ENCODE measurements around the gene HMGCLL1.

The HMGCLL1 gene

DNA sequence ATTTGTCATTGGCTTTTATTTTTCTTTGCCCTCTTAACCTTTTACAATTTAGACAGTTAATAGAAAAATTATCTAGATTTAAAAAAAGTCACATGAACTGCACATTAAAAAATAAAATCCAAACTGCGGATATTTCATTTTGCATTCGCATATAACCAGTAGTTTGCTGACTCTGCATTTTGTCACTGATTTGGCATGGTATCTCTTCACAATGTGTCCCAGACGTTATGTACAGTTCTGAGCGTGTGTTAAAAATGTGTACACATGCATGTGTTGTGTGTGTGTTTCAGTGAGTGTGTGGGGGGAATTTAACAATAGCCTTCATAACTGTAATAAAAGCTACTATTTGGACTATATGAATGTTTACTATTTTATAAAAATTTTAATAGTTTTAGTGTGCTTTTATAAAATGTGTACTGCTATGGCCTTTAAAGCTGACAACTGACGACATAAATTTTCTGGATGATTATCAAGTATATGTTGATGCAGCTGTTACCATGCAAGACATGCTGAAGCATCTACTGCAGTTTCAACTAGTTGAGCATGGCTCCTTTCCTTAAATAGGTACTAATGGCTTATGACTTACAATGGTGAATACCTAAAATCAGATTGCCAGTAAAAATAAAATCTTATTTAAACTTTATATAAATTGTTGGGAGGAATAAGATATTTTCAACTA, 67.7 kb downstream of the HMGCLL1 start:
- no peak overlapping the region for H3K27ac ChIP-seq
- TF ChIP-seq, protein P1, sequence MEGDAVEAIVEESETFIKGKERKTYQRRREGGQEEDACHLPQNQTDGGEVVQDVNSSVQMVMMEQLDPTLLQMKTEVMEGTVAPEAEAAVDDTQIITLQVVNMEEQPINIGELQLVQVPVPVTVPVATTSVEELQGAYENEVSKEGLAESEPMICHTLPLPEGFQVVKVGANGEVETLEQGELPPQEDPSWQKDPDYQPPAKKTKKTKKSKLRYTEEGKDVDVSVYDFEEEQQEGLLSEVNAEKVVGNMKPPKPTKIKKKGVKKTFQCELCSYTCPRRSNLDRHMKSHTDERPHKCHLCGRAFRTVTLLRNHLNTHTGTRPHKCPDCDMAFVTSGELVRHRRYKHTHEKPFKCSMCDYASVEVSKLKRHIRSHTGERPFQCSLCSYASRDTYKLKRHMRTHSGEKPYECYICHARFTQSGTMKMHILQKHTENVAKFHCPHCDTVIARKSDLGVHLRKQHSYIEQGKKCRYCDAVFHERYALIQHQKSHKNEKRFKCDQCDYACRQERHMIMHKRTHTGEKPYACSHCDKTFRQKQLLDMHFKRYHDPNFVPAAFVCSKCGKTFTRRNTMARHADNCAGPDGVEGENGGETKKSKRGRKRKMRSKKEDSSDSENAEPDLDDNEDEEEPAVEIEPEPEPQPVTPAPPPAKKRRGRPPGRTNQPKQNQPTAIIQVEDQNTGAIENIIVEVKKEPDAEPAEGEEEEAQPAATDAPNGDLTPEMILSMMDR (IDR thresholded peaks at IDR 0.05): no peak
- no peak for TF ChIP-seq ZFX (IDR thresholded peaks at IDR 0.05; ENCODE audit: borderline replicate concordance)

DNA sequence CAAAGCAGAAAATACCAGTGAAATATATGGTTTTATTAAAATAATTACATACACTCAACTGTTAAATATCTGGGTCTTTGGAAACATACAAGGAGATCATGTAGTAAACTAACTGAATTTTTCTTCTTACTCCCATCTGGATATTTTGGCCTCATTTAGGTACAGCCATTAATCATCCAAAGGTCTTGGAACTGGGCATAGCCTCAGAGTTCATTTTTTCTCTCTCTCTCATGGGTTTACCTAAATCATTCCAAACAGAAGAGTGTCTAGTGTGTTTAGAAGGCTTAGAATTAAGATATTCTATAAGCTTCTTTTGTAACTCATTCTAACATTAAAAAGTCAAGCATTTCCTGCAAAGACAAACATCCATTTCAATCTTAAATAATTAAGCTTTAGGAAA, 79.4 kb downstream of the HMGCLL1 start:
- TF ChIP-seq, protein P1 (IDR thresholded peaks at IDR 0.05): no peak
- no peak for TF ChIP-seq ZFX (IDR thresholded peaks at IDR 0.05; ENCODE audit: borderline replicate concordance)
- no peak overlapping the region for H3K27ac ChIP-seq

DNA sequence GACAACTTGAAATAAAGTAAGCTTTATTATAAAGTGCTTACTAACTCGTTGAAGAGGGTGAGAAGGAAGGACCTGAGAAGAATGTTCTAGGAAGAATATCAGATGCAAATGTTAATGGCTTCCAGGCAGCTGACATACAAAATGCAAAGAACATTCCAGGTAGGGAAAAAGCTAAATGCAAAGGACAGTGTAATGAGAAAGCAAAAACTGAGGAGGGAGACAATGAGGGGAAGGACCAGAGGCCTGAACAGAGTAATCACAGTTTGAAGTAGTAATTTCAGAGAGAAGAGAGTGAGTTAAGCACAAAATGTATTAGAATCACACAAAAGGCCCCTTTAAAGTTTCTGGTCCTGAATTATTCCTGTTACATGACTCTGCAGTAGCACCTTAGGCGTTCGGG, 81.3 kb downstream of the HMGCLL1 start:
- TF ChIP-seq, protein P1 (IDR thresholded peaks at IDR 0.05): no peak
- TF ChIP-seq ZFX (IDR thresholded peaks at IDR 0.05; ENCODE audit: borderline replicate concordance): no peak

DNA sequence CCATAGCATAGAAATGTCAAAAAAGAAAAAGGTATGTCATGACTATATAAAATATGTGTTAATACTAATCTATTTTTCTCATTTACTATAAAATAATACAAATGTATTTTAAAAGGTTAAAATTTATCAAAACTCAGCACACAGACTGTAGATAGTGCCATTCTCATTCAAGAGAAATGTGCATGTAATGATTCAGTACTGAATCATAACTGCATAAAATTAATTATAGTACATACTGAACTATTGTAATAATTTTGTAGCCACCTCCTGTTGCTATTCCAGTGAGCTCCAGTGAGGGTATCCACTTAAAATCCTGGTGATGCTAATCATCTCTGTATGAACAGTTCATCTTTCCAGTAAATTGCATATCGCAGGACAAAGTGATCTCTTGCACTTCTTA, 82.8 kb downstream of the HMGCLL1 start:
- H3K27ac ChIP-seq: no peak overlapping the region
- TF ChIP-seq ZFX (IDR thresholded peaks at IDR 0.05; ENCODE audit: borderline replicate concordance): no peak
- TF ChIP-seq, protein P1 (IDR thresholded peaks at IDR 0.05): no peak

More for the DNA sequence above, 81.3 kb downstream of the HMGCLL1 start:
- H3K27ac ChIP-seq: no peak overlapping the region

DNA sequence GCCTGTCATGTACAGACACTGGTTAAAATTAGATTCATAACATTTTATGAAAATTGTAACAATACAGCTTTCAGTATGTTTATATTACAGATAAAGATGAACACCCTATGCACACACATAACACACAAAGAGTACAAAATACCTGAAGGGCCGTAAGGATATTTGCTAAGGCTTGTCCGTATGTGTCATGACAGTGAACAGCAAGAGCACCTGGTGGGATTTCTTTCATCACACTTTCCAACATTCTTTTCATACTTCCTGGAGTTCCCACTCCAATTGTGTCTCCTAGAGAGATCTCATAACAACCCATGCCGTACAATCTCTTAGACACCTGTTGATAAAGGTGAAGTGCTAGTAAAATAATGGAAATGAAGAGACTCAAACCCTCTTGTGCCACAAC, 83.7 kb downstream of the HMGCLL1 start:
- TF ChIP-seq, protein P1 (IDR thresholded peaks at IDR 0.05): no peak
- TF ChIP-seq ZFX (IDR thresholded peaks at IDR 0.05; ENCODE audit: borderline replicate concordance): no peak
- H3K27ac ChIP-seq: no peak overlapping the region

DNA sequence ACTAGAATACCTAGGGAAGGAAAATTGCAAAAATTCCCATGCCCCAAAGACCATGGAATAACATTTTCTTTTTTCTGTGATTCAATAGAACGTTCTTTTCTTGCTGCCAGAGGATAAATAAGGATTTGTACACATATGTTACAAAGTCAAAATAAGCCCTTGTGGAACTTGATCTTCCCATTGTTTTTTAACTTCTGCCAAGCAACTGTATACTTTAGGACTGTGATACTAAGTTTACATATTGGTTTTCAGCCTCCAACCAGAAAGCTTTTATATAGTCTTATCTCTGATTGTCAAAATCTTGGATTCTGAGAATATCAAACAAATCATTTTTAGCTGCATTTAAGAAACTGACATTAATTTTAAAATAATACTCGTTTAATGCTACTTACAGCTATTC, 84.6 kb downstream of the HMGCLL1 start:
- H3K27ac ChIP-seq: no peak overlapping the region
- TF ChIP-seq, protein P1 (IDR thresholded peaks at IDR 0.05): no peak
- TF ChIP-seq ZFX (IDR thresholded peaks at IDR 0.05; ENCODE audit: borderline replicate concordance): no peak

DNA sequence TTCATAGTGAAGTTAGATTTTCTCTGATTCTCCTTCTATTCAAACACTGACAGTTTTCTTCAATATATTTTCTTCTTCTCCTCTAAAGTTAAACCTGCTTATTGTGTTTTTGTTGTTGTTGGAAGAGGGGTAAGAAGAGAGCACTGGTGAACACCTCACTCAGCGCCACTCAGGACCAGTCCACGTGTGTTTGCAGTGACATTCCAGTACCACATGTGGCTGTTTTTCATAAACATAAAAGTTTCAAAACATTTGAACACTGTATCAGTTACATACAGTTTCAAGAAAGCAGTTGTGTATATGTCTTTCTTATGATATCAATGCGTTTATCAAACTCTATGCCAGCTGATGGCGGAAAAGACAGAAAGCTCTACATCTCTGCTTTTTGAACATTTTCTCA, 86.7 kb downstream of the HMGCLL1 start:
- no peak overlapping the region for H3K27ac ChIP-seq
- no peak for TF ChIP-seq ZFX (IDR thresholded peaks at IDR 0.05; ENCODE audit: borderline replicate concordance)
- TF ChIP-seq, protein P1 (IDR thresholded peaks at IDR 0.05): no peak

Measured in 22Rv1 (cell line).